SK-N-MC (cell line): ENCODE data around the gene ANGPTL8.

Experiments used
- EZH2 ChIP-seq: fragments of 200-600 bp; sonication (generic); IDR thresholded peaks from one replicate; pipeline ENCODE4 v1.6.1; 2017; ENCODE audit warnings: antibody characterized with exemption
- POLR2AphosphoS5 ChIP-seq: IDR thresholded peaks from 2 replicates; pipeline ENCODE4 v1.6.1; 2012; ENCODE audit warnings: mild to moderate bottlenecking, low read depth, low read length, borderline replicate concordance

DNA sequence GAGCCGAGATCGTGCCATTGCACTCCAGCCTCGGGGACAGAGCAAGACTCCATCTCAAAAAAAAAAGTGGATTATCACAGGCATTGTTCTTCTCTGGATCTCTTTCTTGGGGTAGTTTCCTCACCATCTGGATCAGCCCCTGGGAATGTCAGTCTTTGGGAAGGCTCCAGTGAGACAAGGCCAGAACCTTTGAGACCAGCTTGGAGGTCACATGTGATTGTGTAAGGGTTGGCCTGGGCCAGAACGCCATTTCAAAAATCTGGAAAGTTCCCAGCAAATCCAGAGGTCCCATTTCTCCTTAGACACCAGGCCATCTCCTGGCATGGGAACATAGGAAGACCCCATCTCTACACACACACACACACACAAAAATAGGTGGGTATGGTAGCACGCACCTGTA is 14.2 kb upstream of the ANGPTL8 start:
- TF ChIP-seq EZH2 (no peak), POLR2AphosphoS5 (no peak)
